Panc1 (cell line): ENCODE data around the gene KLC1. TPM values are rescaled to one million over a fixed set of nuclear protein-coding genes. Genes with fewer than 3 reads are reported as not detected.

ENCODE experiments used
- ATAC-seq: fragments of 200-7000 bp; cut with Tn5 transposase; 2 replicates; pipeline ENCODE4 v1.9.1; 2020; ENCODE audit warnings: mild to moderate bottlenecking, moderate library complexity
- BruUV-seq: library from RNA; stranded (reverse); fragments of 400-500 nt; replicated peaks from 2 replicates; lab custom pipeline; 2021; lab: Mats Ljungman, UMichigan
- CTCF ChIA-PET: fragments of 300-600 bp; sonication (Branson Sonifier 250); formaldehyde crosslinking; loops from one replicate; lab custom pipeline; 2022; ENCODE audit warnings: antibody characterized with exemption; lab: Charles Lee
- POLR2A ChIA-PET: fragments of 300-600 bp; sonication (Branson Sonifier 250); formaldehyde crosslinking; loops from one replicate; lab custom pipeline; 2022; ENCODE audit warnings: antibody characterized with exemption; lab: Charles Lee
- DNase-seq: peaks from one replicate; pipeline ENCODE4 v3.0.0-alpha.2; 2010; ENCODE audit warnings: low read depth, low spot score
- H3K27ac ChIP-seq: 2 replicates; pipeline ENCODE4 v1.5.1; 2011; ENCODE audit warnings: mild to moderate bottlenecking, low read length, inconsistent platforms
- H3K27me3 ChIP-seq: fragments of 200-500 bp; sonication (Bioruptor generic); 2 replicates; pipeline ENCODE4 v1.6.0; 2014; ENCODE audit warnings: low read length, inconsistent platforms; ENCODE audit not compliant: control insufficient read depth, insufficient read depth
- H3K36me3 ChIP-seq: fragments of 200-500 bp; sonication (Bioruptor generic); 2 replicates; pipeline ENCODE4 v1.5.1; 2014; ENCODE audit warnings: inconsistent platforms, mild to moderate bottlenecking, low read length, moderate library complexity; ENCODE audit not compliant: control insufficient read depth, insufficient read depth
- H3K4me1 ChIP-seq: 2 replicates; pipeline ENCODE4 v1.5.1; 2011; ENCODE audit warnings: inconsistent platforms, mild to moderate bottlenecking, low read length, moderate library complexity; ENCODE audit not compliant: control insufficient read depth, insufficient read depth
- H3K4me3 ChIP-seq, 2 experiments: 2 replicates each; pipeline ENCODE4 v1.5.1; 2011 to 2012; ENCODE audit warnings: low read depth in 2 of 2, low read length in 2 of 2, mild to moderate bottlenecking in 2 of 2, inconsistent platforms in 1 of 2, moderate library complexity in 1 of 2
- H3K9me3 ChIP-seq: fragments of 200-500 bp; sonication (Bioruptor generic); 2 replicates; pipeline ENCODE4 v1.5.1; 2014; ENCODE audit warnings: low read depth, mild to moderate bottlenecking, inconsistent platforms, low read length, moderate library complexity; ENCODE audit not compliant: control insufficient read depth, insufficient read depth
- CTCF ChIP-seq: fragments of 450-650 bp; IDR thresholded peaks from 2 replicates; pipeline ENCODE4 v1.5.1; 2017; ENCODE audit warnings: mild to moderate bottlenecking
- POLR2AphosphoS5 ChIP-seq: IDR thresholded peaks from 2 replicates; pipeline ENCODE4 v1.6.1; 2012; ENCODE audit warnings: mild to moderate bottlenecking, low read depth, low read length, moderate library complexity
- REST ChIP-seq, 2 experiments: IDR thresholded peaks; 2 replicates each; pipeline ENCODE4 v1.6.1; 2011 to 2012; ENCODE audit warnings: low read depth in 2 of 2, control low read depth in 1 of 2, low read length in 1 of 2, mild to moderate bottlenecking in 1 of 2, moderate library complexity in 1 of 2; ENCODE audit not compliant: insufficient read depth in 1 of 2
- SIN3A ChIP-seq: IDR thresholded peaks from 2 replicates; pipeline ENCODE4 v1.6.1; 2012; ENCODE audit warnings: low read depth, mild to moderate bottlenecking, low read length, moderate library complexity, borderline replicate concordance; ENCODE audit not compliant: insufficient read depth
- TCF7L2 ChIP-seq: IDR thresholded peaks from 2 replicates; pipeline ENCODE4 v1.6.1; 2011; ENCODE audit warnings: mild to moderate bottlenecking, low read depth, low read length, inconsistent platforms
- in situ Hi-C: cut with HindIII; loops from 2 replicates; pipeline ENCODE4 v1.10.0; 2016; ENCODE audit warnings: low sequenced_read_pairs, low pct_unique_long_range_greater_than_20kb
- intact Hi-C: fragments of 100-400 bp; cut with micrococcal nuclease; formaldehyde crosslinking; loops from one replicate; pipeline ENCODE4 v1.10.0; 2022; ENCODE audit not compliant: unreplicated experiment
- total RNA-seq: library from RNA; stranded (reverse); gene quantifications from one replicate; pipeline ENCODE4 v1.2.1, GENCODE V29; 2021; ENCODE audit not compliant: unreplicated experiment

KLC1 gene
- total RNA-seq, 1 experiment from 2014 or later = 98.0 TPM

- Histone ChIP-seq H3K27ac (no peak overlapping the region), H3K4me3 (no peak overlapping the region), H3K27me3 (no peaks in the 10 kb centered on the region), H3K4me1 (peaks cover 19% of the 10 kb centered on the region), H3K36me3 (no peaks in the 10 kb centered on the region), H3K9me3 (no peaks in the 10 kb centered on the region)
- BruUV-seq = no TSS peak
- intact Hi-C loops (no loop called here), in situ Hi-C loops (no loop called here)
- no peak for DNase-seq
- TF ChIP-seq SIN3A = no peak
- TF ChIP-seq TCF7L2 = no peak
- TF ChIP-seq REST (IDR thresholded peaks at IDR 0.05; ENCODE audit: insufficient read depth in 1 of 2, low read depth in 2 of 2, low read length in 1 of 2) = no peak
- no peak for TF ChIP-seq CTCF
- no peak; the same call in 1 of the 2 replicates for TF ChIP-seq POLR2AphosphoS5
- no peak for ATAC-seq
- ChIA-PET POLR2A (interaction anchor here (0.6 kb wide), 1 partner anchor 139 kb away, joined by 4 read pairs; no protein-coding TSS in a partner anchor), CTCF (no interaction called here)
These were observed 73.8 kb downstream of the KLC1 start for GRCh38 chr14:103702497-103703432.

- H3K27ac ChIP-seq = no peak overlapping the region
- DNase-seq = no peak
- CTCF ChIA-PET = no interaction called here
- intact Hi-C loops (no loop called here), in situ Hi-C loops (no loop called here)
- H3K4me1 ChIP-seq = peaks cover 12% of the 10 kb centered on the region
- H3K36me3 ChIP-seq = no peaks in the 10 kb centered on the region
- no peak overlapping the region for H3K4me3 ChIP-seq
- no TSS peak for BruUV-seq
- POLR2A ChIA-PET = no interaction called here
- H3K27me3 ChIP-seq = no peaks in the 10 kb centered on the region
- ATAC-seq = no peak
- TF ChIP-seq POLR2AphosphoS5 = no peak
- no peak for TF ChIP-seq SIN3A
- TF ChIP-seq TCF7L2 = no peak
- no peak for TF ChIP-seq REST (IDR thresholded peaks at IDR 0.05; ENCODE audit: insufficient read depth in 1 of 2, low read depth in 2 of 2, low read length in 1 of 2)
- TF ChIP-seq CTCF = no peak
- no peaks in the 10 kb centered on the region for H3K9me3 ChIP-seq
These were observed 74.7 kb downstream of the KLC1 start for GRCh38 chr14:103703433-103704385.
